GM23338 (cell line): ENCODE measurements around the gene MS4A5. TPM values are rescaled to one million over a fixed set of nuclear protein-coding genes. Genes with fewer than 3 reads are reported as not detected.

ENCODE experiments used
- ATAC-seq: fragments of 200-7000 bp; cut with Tn5 transposase; 3 replicates; pipeline ENCODE4 v1.9.1; 2020
- DNase-seq: peaks from one replicate; pipeline ENCODE4 v3.0.0-alpha.2; 2015; ENCODE audit warnings: low spot score
- H2AFZ ChIP-seq: fragments of 200-600 bp; sonication (generic); 2 replicates; pipeline ENCODE4 v1.8.0; 2016; ENCODE audit warnings: antibody characterized with exemption, mild to moderate bottlenecking, moderate library complexity
- H3F3A ChIP-seq: fragments of 200-600 bp; sonication (generic); replicated peaks from 2 replicates; pipeline ENCODE4 v1.8.0; 2017; ENCODE audit warnings: antibody characterized with exemption, mixed run types, low read depth
- H3K27ac ChIP-seq: fragments of 200-600 bp; sonication (generic); 2 replicates; pipeline ENCODE4 v1.6.1; 2016; ENCODE audit warnings: low read depth
- H3K27me3 ChIP-seq: fragments of 200-600 bp; sonication (generic); 2 replicates; pipeline ENCODE4 v1.8.0; 2016; ENCODE audit warnings: mild to moderate bottlenecking, mixed run types, moderate library complexity; ENCODE audit not compliant: insufficient read depth
- H3K36me3 ChIP-seq: fragments of 200-600 bp; sonication (generic); 2 replicates; pipeline ENCODE4 v1.8.0; 2016; ENCODE audit warnings: mild to moderate bottlenecking; ENCODE audit not compliant: insufficient read depth
- H3K4me1 ChIP-seq: fragments of 200-600 bp; sonication (generic); 2 replicates; pipeline ENCODE4 v1.8.0; 2016; ENCODE audit warnings: mild to moderate bottlenecking, moderate library complexity; ENCODE audit not compliant: insufficient read depth
- H3K4me2 ChIP-seq: fragments of 200-600 bp; sonication (generic); 2 replicates; pipeline ENCODE4 v1.7.1; 2017; ENCODE audit warnings: mixed run types
- H3K4me3 ChIP-seq: fragments of 200-600 bp; sonication (generic); 2 replicates; pipeline ENCODE4 v1.6.1; 2016; ENCODE audit warnings: mixed run types
- H3K79me2 ChIP-seq: fragments of 200-600 bp; sonication (generic); replicated peaks from 2 replicates; pipeline ENCODE4 v1.8.0; 2017; ENCODE audit warnings: mild to moderate bottlenecking; ENCODE audit not compliant: insufficient read depth
- H3K9me2 ChIP-seq: fragments of 200-600 bp; sonication (generic); 2 replicates; pipeline ENCODE4 v1.8.0; 2017; ENCODE audit not compliant: insufficient read depth
- H4K20me1 ChIP-seq: fragments of 200-600 bp; sonication (generic); replicated peaks from 2 replicates; pipeline ENCODE4 v1.8.0; 2017; ENCODE audit warnings: mild to moderate bottlenecking; ENCODE audit not compliant: insufficient read depth
- H3K27ac Mint-ChIP-seq: 2 replicates; pipeline ENCODE4 v1.8.0; 2020; ENCODE audit warnings: inconsistent platforms, mild to moderate bottlenecking, moderate library complexity, mixed read lengths
- H3K27me3 Mint-ChIP-seq: 3 replicates; pipeline ENCODE4 v1.8.0; 2022; ENCODE audit warnings: low read depth, mild to moderate bottlenecking, moderate library complexity, mixed read lengths, inconsistent platforms; ENCODE audit not compliant: insufficient read depth, poor library complexity
- H3K36me3 Mint-ChIP-seq: 3 replicates; pipeline ENCODE4 v1.8.0; 2021; ENCODE audit warnings: low read depth, mild to moderate bottlenecking, inconsistent platforms, moderate library complexity, mixed read lengths
- H3K4me1 Mint-ChIP-seq: 3 replicates; pipeline ENCODE4 v1.8.0; 2020; ENCODE audit warnings: mild to moderate bottlenecking, inconsistent platforms, mixed read lengths
- H3K4me3 Mint-ChIP-seq: 3 replicates; pipeline ENCODE4 v1.8.0; 2021; ENCODE audit warnings: moderate library complexity, mild to moderate bottlenecking, inconsistent platforms, mixed read lengths
- H3K9me3 Mint-ChIP-seq: 3 replicates; pipeline ENCODE4 v1.8.0; 2020; ENCODE audit warnings: moderate library complexity, mild to moderate bottlenecking, inconsistent platforms, mixed read lengths
- JUNB ChIP-seq: IDR thresholded peaks from one replicate; pipeline ENCODE4 v1.6.1; 2016; ENCODE audit warnings: antibody characterized with exemption; ENCODE audit not compliant: unreplicated experiment
- NANOG ChIP-seq: IDR thresholded peaks from 2 replicates; pipeline ENCODE4 v1.6.1; 2016; ENCODE audit warnings: antibody characterized with exemption, borderline replicate concordance
- STAT1 ChIP-seq: IDR thresholded peaks from one replicate; pipeline ENCODE4 v1.6.1; 2016; ENCODE audit warnings: antibody characterized with exemption; ENCODE audit not compliant: unreplicated experiment
- ZNF331 ChIP-seq: fragments of 250-450 bp; sonication (Bioruptor Pico); IDR thresholded peaks from 2 replicates; pipeline ENCODE4 v1.5.0; 2020; ENCODE audit warnings: low read depth, mild to moderate bottlenecking, moderate library complexity
- polyA plus RNA-seq: library from polyadenylated mRNA; unstranded; fragments of >200 nt; fragmentation: Nextera tagmentation; extraction: Ambion mirVana; gene quantifications from 2 replicates; pipeline ENCODE4 v1.2.1, GENCODE V29; 2016
- total RNA-seq: library from RNA; depleted of rRNA; stranded (reverse); fragments of >200 nt; shearing (Covaris generic); gene quantifications from 2 replicates; pipeline ENCODE4 v1.2.3, GENCODE V29; 2014
- TF ChIP-seq, protein P1 (sequence below): fragments of 250-450 bp; sonication (Bioruptor Pico); IDR thresholded peaks from 2 replicates; pipeline ENCODE4 v1.5.0; 2020; ENCODE audit warnings: mild to moderate bottlenecking, moderate library complexity
- TF ChIP-seq, protein P2 (sequence below): IDR thresholded peaks from 2 replicates; pipeline ENCODE4 v1.6.1; 2016; ENCODE audit warnings: antibody characterized with exemption

Gene MS4A5
- total and polyA plus RNA-seq, 2 experiments from 2014 or later: not detected

DNA sequence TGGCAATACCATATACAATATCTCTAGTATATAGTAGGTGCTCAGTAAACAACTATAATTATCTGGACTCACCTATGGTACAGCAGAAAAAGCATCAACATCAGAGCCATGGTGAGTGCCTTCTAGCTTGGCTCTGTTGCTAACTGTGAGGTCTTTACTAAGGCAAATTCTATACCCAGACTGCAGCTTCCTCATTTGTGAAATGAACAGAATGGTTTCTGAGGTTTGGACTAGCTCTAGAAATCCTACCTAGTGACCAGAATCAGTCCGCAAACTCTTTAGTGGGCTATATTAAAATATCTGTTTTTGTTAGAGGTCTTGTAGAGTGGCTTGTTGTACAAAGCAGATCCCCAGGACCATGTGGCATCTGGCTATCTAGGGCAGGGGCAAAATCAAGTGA is 30.0 kb downstream of the MS4A5 start:
- Histone ChIP-seq H3K27ac (no peak overlapping the region), H2AFZ (no peak overlapping the region), H3K36me3 (no peaks in the 10 kb centered on the region), H3K4me2 (no peak overlapping the region), H3F3A (no peaks in the 10 kb centered on the region), H3K27me3 (no peaks in the 10 kb centered on the region), H3K4me1 (no peaks in the 10 kb centered on the region), H3K4me3 (no peak overlapping the region), H3K9me2 (no peaks in the 10 kb centered on the region), H3K79me2 (no peaks in the 10 kb centered on the region), H4K20me1 (no peaks in the 10 kb centered on the region)
- Mint-ChIP-seq H3K4me3 (no peak overlapping the region), H3K4me1 (no peaks in the 10 kb centered on the region), H3K27me3 (peaks cover 2% of the 10 kb centered on the region), H3K9me3 (no peaks in the 10 kb centered on the region), H3K36me3 (no peaks in the 10 kb centered on the region), H3K27ac (no peak overlapping the region)
- no peak for ATAC-seq
- TF ChIP-seq JUNB (no peak), STAT1 (no peak), NANOG (no peak), ZNF331 (CRISPR knock-in tag) (no peak)
- TF ChIP-seq, protein P1, sequence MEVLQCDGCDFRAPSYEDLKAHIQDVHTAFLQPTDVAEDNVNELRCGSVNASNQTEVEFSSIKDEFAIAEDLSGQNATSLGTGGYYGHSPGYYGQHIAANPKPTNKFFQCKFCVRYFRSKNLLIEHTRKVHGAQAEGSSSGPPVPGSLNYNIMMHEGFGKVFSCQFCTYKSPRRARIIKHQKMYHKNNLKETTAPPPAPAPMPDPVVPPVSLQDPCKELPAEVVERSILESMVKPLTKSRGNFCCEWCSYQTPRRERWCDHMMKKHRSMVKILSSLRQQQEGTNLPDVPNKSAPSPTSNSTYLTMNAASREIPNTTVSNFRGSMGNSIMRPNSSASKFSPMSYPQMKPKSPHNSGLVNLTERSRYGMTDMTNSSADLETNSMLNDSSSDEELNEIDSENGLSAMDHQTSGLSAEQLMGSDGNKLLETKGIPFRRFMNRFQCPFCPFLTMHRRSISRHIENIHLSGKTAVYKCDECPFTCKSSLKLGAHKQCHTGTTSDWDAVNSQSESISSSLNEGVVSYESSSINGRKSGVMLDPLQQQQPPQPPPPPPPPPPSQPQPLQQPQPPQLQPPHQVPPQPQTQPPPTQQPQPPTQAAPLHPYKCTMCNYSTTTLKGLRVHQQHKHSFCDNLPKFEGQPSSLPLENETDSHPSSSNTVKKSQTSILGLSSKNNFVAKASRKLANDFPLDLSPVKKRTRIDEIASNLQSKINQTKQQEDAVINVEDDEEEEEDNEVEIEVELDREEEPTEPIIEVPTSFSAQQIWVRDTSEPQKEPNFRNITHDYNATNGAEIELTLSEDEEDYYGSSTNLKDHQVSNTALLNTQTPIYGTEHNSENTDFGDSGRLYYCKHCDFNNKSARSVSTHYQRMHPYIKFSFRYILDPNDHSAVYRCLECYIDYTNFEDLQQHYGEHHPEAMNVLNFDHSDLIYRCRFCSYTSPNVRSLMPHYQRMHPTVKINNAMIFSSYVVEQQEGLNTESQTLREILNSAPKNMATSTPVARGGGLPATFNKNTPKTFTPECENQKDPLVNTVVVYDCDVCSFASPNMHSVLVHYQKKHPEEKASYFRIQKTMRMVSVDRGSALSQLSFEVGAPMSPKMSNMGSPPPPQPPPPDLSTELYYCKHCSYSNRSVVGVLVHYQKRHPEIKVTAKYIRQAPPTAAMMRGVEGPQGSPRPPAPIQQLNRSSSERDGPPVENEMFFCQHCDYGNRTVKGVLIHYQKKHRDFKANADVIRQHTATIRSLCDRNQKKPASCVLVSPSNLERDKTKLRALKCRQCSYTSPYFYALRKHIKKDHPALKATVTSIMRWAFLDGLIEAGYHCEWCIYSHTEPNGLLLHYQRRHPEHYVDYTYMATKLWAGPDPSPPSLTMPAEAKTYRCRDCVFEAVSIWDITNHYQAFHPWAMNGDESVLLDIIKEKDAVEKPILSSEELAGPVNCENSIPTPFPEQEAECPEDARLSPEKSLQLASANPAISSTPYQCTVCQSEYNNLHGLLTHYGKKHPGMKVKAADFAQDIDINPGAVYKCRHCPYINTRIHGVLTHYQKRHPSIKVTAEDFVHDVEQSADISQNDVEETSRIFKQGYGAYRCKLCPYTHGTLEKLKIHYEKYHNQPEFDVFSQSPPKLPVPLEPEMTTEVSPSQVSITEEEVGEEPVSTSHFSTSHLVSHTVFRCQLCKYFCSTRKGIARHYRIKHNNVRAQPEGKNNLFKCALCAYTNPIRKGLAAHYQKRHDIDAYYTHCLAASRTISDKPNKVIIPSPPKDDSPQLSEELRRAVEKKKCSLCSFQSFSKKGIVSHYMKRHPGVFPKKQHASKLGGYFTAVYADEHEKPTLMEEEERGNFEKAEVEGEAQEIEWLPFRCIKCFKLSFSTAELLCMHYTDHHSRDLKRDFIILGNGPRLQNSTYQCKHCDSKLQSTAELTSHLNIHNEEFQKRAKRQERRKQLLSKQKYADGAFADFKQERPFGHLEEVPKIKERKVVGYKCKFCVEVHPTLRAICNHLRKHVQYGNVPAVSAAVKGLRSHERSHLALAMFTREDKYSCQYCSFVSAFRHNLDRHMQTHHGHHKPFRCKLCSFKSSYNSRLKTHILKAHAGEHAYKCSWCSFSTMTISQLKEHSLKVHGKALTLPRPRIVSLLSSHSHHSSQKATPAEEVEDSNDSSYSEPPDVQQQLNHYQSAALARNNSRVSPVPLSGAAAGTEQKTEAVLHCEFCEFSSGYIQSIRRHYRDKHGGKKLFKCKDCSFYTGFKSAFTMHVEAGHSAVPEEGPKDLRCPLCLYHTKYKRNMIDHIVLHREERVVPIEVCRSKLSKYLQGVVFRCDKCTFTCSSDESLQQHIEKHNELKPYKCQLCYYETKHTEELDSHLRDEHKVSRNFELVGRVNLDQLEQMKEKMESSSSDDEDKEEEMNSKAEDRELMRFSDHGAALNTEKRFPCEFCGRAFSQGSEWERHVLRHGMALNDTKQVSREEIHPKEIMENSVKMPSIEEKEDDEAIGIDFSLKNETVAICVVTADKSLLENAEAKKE (CRISPR knock-in tag): no peak
- TF ChIP-seq, protein P2, sequence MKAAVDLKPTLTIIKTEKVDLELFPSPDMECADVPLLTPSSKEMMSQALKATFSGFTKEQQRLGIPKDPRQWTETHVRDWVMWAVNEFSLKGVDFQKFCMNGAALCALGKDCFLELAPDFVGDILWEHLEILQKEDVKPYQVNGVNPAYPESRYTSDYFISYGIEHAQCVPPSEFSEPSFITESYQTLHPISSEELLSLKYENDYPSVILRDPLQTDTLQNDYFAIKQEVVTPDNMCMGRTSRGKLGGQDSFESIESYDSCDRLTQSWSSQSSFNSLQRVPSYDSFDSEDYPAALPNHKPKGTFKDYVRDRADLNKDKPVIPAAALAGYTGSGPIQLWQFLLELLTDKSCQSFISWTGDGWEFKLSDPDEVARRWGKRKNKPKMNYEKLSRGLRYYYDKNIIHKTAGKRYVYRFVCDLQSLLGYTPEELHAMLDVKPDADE: no peak
- no peak for DNase-seq
